Fibroblast of pulmonary artery (primary cell): ENCODE measurements around the gene KSR1.
A peak's percentile ranks its signal among the peaks of the same experiment; 100 is the strongest.

Experiments used
- DNase-seq: peaks from one replicate; pipeline ENCODE4 v3.0.0-alpha.2; 2010; ENCODE audit warnings: low read depth
- H3K4me3 ChIP-seq: replicated peaks from 2 replicates; pipeline ENCODE4 v1.5.1; 2011; ENCODE audit warnings: low read depth, mild to moderate bottlenecking, control low read depth, low read length, moderate library complexity
- TF ChIP-seq, protein P1 (sequence below): IDR thresholded peaks from 2 replicates; pipeline ENCODE4 v1.5.1; 2011; ENCODE audit warnings: mild to moderate bottlenecking, control low read depth, low read length, inconsistent platforms; ENCODE audit errors: missing control alignments

Gene KSR1

GRCh38 chr17:27553019-27553511 lies 96.8 kb downstream of the KSR1 start:
- DNase-seq: no peak
- TF ChIP-seq, protein P1, sequence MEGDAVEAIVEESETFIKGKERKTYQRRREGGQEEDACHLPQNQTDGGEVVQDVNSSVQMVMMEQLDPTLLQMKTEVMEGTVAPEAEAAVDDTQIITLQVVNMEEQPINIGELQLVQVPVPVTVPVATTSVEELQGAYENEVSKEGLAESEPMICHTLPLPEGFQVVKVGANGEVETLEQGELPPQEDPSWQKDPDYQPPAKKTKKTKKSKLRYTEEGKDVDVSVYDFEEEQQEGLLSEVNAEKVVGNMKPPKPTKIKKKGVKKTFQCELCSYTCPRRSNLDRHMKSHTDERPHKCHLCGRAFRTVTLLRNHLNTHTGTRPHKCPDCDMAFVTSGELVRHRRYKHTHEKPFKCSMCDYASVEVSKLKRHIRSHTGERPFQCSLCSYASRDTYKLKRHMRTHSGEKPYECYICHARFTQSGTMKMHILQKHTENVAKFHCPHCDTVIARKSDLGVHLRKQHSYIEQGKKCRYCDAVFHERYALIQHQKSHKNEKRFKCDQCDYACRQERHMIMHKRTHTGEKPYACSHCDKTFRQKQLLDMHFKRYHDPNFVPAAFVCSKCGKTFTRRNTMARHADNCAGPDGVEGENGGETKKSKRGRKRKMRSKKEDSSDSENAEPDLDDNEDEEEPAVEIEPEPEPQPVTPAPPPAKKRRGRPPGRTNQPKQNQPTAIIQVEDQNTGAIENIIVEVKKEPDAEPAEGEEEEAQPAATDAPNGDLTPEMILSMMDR: no peak
- no peak overlapping the region for H3K4me3 ChIP-seq

DNA sequence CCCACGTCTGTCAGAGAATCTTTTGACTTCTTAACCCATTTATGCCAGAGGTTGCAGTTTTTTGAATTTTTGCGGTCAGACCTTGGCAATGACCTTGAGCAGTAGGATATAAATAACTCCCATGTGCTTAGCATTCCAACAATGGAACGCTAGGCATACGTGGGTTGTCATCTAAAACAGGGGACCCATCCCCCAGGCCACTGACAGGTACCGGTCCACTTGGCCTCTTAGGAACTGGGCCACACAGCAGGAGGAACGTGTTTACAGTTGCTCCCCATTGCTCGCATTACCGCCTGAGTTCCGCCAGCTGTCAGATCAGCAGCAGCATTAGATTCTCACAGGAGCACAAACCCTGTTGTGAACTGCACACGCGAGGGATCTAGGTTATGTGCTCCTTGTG lies 97.9 kb downstream of the KSR1 start:
- H3K4me3 ChIP-seq: no peak overlapping the region
- peak; percentile 52 for DNase-seq
- TF ChIP-seq, protein P1: no peak

- no peak overlapping the region for H3K4me3 ChIP-seq
- no peak for DNase-seq
- TF ChIP-seq, protein P1: no peak
Measured at GRCh38 chr17:27554911-27555310, 98.7 kb downstream of the KSR1 start.

DNA sequence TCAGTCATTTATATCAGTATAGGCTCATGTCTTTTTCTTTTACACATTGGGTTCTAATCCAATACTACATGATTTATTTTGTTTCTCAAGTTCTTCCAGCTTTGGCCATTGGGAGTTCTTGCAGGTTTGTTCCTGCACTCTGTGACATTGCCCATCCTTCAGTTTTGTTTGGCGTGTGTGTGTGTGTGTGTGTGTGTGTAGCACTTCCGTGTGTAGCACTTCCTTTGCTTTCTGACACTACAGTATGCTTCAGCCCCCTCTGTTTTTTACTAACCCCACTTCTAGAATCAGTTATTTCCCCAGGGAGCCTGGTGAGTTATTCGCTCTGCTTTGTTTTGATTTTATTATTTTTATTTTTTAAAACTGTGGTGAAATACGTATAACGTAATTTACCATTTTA lies 99.1 kb downstream of the KSR1 start:
- DNase-seq: no peak
- TF ChIP-seq, protein P1: no peak
- H3K4me3 ChIP-seq: no peak overlapping the region

DNA sequence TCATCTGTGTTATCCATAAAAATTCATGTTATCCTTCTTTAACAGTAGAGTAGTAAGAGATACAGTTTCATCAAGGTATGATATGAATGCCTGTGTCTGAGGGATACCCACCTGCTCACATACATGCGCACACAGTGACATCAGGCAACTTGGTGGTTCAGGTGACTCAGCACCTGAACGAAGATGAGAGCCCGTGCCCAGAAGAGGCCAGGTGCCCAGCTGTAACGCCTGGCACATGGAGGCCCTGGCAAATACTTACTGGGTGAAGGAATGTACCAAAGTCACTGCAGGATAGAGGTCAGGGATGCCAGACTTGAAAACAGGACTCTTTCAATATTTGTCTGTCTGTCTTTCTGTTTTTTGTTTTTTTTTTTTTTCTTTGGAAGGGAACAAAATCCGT lies 102.1 kb downstream of the KSR1 start:
- no peak overlapping the region for H3K4me3 ChIP-seq
- DNase-seq: no peak
- TF ChIP-seq, protein P1: no peak

DNA sequence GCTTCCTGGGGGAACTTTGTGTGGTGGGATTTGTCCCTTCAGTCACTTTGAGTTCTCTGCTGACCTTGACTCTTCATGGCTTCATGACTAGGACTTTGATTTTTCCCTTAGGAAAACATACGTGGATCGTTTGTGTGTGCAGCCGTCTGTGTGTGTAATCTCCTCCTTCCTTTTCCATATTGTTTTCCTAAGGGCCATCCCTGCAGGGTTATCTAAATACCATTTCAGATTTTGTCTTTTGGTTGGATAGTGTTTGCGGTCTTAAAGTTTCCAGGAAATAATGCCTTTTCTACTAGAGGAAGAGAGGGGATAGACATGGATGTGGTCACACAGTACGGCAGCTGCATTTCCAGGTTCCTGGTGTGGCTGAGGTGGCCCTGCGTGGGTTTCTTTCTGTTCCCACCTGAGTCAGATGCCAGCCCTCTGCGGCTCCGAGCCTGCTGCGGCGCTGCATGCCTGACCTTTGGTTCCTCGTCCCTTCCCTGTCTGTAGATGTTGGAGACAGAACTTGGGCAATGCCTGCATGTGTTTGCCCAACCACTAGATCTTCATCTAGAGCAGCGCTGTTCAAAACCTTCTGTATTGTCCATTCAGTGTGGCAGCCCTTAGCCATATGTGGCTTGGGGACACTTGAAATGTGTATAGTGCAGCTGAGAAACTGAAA lies 102.7 kb downstream of the KSR1 start:
- H3K4me3 ChIP-seq: peak overlapping the region; percentile 37
- DNase-seq: no peak
- TF ChIP-seq, protein P1: no peak
